NCI-H510A (cell line): ENCODE data around the gene LMBR1.
"Not testable (repeated sequence)": the region's sequence is repeated elsewhere in the genome, so short reads cannot be mapped to it uniquely, and the experiment has no call there.

Experiments
- DNase-seq: peaks from one replicate; lab custom pipeline; 2025; lab: John Stamatoyannopoulos, UW

LMBR1 gene

DNA sequence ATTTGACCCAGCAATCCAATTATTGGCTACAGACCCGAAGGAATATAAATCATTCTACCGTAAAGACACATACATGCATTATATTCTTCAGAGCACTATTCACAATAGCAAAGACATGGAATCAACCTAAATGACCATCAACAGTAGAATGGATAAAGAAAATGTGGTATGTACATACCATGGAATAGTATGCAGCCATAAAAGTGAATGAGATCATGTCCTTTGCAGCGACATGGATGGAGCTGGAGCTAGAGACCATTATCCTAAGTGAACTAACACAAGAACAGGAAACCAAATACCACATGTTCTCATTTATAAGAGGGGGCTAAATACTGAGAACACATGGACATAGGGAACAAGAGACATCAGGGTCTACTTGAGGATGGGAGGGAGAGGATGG, 44.0 kb downstream of the LMBR1 start:
- no peak for DNase-seq

DNA sequence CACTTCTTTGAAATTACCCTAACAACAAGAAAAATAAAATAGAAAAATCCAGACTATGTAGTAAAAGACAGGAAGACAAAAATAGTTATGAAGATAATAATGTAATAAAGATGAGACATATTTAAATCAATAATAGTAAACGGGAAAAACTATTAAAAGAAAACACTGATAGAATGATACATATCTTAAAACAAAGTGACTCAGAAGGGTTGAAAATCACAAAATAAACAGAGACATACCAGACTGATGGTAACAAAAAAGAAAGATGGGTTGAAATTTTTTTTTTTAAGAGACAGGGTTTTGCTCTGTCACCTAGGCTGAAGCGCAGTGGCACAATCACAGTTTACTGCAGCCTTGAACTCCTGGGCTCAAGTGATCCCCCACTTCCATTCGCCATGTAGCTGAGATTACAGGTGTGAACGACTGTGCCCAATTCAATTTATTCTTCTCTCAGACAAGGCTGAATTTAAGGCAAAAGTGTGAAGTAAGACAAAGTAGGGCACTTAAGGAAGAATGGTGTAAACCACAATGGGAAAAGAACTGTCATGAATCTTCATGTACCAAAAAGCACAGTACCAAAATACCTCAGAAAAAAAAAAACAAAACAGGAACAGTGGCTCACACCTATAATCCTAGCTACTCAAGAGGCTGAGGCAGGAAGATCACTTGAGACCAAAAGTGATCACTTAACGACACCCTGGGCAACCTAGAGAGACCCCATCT, 47.4 kb downstream of the LMBR1 start:
- DNase-seq: no peak

DNA sequence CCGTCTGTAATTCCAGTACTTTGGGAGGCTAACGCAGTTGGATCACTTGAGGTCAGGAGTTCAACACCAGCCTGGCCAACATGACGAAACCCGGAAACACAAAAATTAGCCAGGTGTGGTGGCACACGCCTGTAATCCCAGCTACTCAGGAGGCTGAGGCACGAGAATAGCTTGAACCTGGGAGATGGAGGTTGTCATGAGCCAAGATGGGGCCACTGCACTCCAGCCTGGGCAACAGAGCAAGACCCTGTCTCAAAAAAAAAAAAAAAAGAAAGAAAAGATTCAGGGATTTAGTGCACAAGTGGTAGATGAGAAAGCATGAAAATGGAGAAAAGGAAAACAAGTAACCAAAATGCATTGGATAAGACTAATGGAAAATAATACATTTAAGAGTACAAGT, 49.4 kb downstream of the LMBR1 start:
- not testable (repeated sequence) for DNase-seq

DNA sequence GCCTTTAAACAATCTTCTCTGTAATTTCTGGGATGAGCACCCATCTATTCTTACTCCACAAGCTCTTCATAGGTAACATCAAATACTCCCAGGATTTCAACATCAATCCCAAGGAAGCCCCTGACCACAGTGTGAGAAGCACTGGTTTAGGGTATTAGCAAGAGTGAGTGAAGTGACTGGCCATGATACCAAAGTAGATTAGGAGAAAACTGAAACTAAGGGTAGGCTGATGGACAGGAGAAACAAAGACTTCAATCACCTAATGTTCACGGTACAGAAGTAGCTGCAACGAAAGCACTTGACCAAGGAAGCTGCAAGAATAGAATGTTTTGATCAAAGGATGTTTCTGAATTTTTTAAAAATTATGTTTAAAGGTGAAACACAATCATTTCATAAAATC, 49.8 kb downstream of the LMBR1 start:
- no peak for DNase-seq

DNA sequence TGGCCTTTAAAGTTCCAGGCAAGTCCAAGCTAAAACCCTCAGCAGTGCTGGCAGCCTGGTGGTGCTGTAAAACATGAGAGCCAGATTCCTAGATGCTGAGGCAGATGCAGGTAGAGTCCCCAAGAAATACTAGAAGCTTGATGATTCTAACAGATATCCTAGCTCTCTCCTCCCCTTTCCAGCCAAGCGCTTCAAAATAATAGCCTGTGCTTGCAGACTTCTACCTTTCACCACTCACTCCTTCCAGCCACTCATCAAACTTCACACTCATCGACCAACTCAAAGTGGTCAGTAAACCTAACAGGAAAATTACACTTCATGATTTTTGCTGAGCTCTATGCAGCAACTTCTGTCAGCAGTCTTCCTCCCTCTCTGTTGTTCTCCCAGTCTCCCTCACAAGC, 50.2 kb downstream of the LMBR1 start:
- DNase-seq: no peak

DNA sequence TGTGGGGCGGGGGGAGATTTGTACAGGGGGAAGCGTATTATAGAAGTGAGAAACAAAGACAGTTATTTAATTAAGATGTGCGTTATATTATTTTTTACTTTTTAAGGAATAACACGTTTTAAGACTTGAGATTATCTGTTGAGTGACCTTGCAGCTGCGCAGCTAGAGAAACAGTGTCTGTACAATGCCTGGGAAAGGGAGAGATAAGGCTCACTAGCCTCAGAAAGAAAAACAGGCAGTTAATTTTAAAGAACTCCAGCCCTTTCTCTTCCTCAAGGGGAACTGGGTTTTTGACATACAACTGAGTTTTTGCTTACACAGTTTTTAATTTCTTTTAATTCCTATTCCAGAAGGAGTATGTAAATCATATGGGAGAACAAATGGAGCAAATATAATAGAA, 50.7 kb downstream of the LMBR1 start:
- DNase-seq: no peak

DNA sequence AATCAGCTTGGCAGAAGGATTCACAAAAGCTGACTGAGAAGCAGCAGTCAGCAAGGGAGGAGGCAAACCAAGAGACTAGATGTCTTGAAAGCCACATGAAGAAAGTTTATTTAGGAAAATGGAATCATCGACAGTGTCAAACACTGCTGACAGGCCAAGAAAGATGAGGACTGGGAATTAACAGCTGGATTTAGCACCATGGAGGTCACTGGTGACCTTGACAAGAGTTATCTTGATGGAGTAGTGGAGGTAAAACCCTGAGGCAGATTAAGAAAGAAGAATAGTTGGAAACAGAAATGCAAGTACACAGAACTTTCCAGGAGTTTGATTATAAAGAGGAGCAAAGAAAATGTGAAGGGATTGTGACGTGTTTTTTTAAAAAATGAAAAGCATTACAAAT, 51.5 kb downstream of the LMBR1 start:
- DNase-seq: no peak

DNA sequence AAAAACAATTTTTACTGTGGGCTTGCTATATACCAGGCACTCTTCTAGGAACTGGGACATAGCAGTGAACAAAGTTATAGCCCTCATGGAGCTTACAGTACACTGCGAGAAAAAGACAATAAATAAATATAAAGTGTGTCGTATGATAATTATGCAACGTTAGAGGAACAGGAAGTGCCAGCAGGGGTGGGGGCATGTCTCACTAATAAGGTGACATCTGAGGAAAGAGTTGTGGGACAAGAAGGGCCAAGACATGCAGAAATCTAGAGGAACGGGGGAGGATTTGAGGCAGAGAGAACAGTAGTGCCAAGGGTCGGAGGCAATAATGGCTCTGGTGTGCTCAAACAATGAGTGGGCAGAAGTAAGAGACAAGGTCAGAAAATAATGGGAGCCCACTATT, 52.8 kb downstream of the LMBR1 start:
- no peak for DNase-seq

DNA sequence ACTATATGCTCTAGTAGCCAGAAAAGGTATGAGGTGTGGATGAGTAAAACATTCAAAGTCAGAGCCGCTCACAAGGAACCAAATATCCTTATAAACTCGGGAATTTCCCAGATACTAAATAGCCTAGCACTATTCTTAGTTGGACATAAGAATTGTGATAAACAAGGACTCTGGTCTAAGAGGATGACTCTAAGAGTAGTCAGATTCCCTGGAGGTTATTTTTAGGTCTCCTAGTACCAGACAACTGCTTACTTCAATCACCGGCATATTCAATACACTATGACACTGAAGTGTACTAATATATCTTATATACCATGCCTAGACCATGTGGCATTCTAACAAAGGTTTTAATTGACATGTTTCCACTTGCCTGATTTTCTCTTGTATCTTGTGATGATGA, 56.5 kb downstream of the LMBR1 start:
- no peak for DNase-seq

DNA sequence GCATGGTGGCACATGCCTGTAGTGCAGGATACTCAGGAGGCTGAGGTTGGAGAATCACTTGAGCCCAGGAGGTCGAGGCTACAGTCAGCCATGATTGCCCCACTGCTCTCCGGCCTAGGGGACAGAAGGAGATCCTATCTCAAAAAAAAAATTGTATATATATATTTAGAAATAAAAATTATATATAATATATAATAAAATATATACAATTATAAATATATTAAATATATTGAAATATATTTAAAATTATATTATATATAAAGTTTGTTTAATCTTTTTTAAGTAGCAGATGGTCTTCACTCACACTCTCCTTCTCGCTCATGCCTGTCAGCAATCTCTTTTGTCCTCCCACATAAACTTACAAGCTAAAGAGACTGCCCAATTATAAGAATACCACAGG, 58.5 kb downstream of the LMBR1 start:
- DNase-seq: no peak

DNA sequence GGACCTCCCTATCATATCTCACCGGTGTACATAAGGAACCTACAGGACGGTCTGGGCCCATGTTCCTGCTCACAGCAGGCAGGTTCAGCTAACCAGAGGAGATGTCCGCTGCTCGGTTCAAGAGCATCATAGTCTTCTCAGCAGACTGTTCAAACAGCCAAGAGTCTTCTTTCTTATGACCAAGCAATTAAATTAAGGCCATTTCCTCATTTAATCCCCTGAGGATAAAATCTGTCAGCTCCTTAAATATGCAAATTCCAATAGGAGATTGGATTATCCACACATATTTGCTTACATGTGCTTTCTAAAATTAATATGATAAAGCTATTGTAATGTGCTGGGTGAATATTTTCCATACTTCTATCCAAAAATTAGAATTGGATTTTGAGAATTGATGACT, 59.7 kb downstream of the LMBR1 start:
- DNase-seq: no peak

DNA sequence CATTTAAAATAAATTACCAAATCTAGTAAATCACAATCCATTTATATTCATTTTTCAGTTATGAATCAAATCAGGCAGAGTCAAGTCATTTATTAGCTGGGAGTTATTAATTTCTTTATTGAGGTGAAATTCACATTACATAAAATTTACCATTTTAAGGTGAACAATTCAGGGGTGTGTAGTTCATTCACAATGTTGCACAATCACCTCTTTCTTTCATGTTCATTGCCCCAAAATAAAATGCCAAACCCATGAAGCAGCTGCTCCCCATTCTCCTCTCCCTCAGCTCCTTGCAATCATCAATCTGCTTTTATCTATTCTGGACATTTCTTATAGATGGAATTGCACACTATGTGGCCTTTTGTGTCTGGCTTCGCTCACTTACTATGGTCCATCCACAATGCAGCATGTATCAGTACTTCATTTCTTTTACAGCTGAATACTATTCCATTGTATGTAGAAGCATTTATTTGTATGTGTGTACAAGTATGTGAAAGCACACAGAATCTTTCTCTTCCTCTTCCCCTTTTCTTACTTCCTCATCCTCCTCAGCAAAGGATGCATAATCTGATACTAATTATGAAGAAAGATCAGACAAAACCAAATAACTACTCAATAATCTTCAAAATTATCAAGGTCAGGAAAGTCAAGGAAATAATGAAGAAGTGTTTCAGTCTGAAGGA, 60.6 kb downstream of the LMBR1 start:
- DNase-seq: no peak

DNA sequence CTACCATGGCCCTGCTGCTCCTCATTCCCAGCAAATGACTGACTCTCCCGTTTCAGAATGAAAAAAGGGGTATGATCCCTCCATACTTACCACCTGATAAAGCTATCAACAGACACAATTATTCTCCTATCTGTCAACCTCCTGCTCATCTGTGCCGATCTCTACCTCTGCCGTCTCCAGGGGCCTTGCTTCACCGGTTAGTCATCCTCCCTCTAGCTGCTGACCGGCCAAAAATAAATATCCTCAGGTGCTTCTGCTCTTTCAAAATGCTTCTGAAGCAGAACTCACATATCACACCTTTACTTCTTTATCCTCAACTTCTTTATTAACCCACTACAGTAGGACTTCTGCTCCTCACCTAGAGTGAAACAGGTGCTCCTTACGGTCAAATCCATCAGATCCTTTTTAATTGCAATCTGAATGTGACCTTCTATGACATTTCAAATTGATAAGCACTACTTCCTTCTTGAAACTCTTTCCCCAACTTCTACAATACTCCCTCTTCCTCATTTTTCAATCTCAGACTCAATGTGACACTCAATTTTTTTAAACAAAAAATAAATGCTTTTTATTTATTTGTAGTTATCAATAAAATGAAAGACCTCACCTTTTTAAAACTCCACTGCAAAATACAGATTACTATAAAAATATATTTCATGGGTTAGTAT, 63.2 kb downstream of the LMBR1 start:
- no peak for DNase-seq

DNA sequence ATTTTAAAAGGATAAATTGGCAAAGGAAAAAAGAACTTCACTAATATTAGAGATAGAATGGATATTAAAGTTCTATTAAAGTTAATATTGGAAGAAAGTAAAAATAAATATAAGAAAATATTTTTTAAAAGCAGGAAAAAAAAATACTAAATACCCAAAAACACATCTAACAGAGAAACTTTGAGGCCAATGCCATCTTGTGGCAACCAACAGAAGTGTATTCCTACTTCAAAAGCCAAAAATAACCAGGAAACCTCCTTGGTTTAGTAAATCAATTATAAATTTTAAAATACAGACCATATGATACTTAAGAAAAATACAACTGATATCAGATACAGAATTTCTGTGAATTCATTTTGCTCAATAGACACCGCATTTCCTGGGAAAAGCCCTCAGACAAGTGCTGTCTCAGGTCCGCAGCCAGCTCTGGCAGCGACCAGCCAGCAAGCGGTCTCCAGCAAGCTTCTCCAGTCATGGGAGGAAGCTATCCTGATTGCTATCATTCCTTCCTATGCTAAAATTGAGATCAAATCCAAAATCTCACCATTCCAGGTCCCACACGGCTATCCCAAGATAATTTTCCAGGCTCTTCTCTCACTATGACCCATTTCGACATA, 65.3 kb downstream of the LMBR1 start:
- no peak for DNase-seq

DNA sequence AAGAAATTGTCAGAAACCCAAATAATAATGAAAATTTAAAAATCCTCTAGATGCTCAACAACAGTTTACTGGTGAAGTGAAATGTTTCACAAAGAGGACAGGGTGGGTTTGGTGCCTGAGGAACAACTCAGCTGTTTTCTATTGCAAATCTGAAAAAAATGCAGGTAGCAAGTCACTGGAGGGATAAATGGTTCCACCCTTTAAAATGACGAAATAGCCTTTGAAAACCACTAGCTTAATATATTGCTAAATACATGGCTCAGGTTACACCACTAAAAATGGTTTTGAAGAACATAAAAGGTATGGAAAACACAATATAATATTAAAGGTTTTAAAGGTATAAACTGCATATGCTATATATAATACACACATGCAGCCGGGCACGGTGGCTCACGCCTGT, 69.5 kb downstream of the LMBR1 start:
- no peak for DNase-seq

DNA sequence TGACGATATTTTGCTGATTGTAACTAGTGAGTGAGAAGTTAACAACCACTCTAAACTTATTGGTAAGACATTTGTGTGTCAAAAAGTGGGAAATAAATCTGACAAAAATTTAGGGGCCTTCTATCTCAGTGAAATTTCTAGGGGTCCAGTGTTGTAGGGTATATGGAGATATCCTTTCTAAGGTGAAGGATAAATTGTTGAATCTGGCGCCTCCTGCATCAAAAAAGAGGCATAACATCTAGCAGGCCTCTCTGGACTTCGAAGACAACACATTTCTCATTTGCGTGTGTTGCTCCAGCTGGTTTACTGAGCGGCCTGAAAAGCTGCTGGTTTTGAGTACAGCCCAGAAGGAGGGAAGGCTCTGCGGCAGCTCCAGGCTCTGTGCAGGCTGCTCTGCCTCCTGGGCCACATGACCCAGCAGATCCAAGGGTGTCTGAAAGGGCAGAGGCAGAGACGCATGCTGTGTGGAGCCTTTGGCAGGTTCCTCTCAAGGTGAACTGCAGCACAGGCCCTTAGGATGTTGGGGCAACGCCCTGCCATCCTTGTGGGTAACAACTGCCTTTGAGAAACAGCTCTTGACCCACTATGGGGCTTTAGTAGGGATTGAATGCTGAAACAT, 72.4 kb downstream of the LMBR1 start:
- no peak for DNase-seq

DNA sequence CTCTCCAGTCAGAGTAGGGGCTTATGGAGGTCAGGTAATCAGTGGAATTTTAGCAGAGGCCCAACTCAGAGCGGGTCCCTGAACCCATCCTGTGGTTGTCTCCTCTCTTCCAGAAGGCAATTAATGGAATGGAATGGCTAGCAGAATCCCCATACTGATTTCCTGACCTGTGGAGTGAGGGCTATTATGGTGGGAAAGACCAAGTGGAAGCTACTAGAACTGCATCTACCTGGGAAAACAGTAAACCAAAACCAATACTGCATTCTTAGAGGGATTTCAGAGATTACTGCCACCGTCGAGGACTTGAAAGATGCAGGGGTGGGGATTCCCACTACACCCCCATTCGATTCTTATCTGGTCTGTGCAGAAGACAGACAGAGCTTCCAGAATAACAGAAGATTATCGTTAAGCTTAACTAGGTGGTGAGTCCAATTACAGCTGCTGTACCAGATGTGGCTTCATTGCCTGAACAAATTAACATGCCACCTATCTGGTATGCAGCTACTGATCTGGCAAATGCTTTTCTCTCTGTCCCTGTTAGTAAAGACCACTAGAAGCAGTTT, 73.2 kb downstream of the LMBR1 start:
- DNase-seq: no peak

DNA sequence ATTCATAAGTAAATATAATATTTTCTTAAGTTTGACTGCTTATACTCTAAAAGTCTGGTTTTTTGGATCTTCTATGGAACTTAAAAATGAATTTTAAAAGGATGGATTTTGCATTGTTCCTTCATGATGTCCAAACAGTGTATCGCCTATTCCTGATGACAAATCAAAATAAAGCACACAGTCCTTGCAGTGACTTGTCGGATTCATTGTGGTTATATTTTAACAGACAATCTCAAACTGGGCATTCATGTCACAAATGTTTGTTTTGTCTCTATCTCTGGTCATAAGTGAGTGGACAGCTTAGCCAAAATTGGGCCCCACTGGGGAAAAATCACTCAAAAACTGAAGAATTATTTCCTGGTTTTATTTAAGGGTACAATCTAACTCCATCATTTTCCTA, 74.8 kb downstream of the LMBR1 start:
- no peak for DNase-seq

DNA sequence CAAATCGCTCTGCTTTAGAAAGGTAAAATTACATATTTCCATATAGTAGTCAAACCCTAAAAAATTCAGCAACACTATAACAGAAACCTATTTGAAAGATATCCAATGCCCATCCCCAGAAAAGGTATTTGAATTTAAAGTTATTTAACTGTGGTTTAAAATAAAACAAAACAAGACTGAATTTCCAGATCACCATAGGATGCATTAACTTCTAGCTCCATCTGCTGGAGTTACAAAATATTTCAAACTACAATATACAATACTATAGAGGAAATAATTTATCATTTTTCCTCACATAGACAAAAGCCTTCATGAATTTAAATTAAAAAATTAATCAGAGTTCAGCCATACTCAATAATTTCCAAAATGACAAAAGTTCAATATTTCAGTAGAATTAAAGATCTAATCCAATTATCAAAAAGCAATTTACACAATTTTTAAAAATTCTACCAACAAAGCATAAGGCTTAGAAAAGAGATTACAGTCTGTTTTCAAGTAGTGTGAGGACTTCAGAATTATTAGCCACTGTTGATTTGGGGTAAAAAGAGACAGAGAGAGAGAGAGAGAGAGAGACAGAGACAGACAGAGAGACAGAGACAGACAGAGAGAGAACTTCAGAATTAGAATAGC, 75.9 kb downstream of the LMBR1 start:
- no peak for DNase-seq

DNA sequence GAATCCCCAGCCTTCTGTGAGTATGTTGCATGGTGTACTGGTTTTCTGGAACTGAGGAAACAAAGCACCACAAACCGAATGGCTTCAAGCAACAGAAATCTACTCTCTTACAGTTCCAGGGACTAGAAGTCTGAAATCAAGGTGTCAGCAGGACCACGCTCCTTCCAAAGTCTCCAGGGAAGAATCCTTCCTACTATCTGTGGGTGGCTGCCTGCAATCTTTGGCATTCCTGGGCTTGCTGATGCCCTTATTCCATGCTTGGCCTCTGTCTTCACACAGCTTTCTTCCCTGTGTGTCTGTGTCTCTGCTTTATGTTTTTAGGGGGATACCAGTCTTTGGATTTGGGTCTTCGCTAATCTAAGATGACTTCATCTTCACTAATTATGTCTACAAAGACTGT, 81.3 kb downstream of the LMBR1 start:
- no peak for DNase-seq

DNA sequence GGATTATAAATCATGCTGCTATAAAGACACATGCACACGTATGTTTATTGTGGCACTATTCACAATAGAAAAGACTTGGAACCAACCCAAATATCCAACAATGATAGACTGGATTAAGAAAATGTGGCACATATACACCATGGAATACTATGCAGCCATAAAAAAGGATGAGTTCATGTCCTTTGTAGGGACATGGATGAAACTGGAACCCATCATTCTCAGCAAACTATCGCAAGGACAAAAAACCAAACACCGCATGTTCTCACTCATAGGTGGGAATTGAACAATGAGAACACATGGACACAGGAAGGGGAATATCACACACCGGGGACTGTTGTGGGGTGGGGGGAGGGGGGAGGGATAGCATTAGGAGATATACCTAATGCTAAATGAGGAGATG, 89.3 kb downstream of the LMBR1 start:
- DNase-seq: not testable (repeated sequence)

DNA sequence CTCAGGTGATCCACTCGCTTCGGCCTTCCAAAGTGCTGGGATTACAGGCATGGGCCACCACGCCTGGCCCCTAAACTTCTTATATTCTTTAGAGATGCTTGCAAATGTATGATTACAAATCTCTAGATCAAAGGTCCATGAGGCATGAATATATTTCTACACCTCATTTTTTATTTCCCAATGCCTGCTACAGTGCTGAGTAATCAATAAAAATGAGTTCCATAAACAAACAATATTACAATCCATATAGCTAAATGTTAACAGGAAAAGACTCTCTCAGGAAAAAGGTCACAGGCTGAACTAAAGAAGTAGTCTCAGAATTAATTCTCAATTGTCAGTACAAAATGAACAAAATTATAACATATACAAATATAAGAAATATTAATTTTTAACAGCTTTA, 90.8 kb downstream of the LMBR1 start:
- DNase-seq: no peak
